Measurements from ENCODE around the gene KAT6B.
"Not testable (repeated sequence)": the region's sequence is repeated elsewhere in the genome, so short reads cannot be mapped to it uniquely, and the experiment has no call there.

KAT6B gene

DNA sequence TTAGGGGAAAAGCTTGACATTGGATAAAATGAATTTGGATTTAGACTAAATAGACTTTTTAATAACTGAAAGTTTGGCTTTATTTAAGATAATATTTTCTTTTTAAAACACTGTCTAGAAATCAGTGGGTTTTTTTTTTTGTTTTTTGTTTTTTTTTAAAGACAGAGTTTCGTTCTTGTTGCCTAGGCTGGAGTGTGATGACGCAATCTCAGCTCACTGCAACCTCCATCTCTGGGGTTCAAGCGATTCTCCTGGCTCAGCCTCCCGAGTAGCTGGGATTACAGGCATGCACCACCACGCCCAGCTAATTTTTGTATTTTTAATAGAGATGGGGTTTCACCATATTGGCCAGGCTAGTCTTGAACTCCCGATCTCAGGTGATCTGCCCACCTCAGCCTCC lies 66.9 kb downstream of the KAT6B start:
- not testable (repeated sequence) for DNase-seq

DNA sequence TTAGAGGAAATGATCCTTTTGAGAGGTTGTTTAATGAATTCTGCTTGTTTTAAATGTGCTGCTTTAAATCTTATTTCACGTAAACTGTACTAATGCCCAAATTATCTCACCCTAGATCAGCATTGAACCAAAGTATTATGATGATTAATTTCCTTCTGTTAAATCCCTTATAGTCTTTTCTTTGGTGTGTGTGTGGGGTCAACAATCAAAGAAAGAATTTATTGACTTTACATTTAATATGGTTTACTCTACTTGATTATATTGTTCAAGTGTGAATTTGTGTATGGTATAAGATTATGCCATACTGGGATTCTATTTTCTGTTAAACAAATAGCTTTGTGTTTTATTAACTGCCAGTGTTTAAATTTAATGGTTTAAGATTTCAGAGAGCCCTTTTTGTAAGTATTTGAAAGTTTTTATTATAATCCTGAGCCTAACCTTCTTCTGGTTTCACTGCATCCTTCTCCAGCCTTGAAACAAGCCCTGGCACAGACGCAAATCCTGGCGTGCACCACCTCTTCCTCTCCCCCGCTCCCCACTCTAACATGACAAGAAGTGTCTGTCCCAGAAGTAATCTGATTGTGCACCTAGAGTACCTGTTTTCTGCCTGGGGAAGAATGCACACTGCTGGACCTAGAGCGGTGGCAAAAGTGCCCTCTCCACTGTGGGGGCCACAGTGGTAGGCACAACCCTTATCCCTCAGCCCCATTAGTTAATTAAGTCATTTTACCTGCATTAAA lies 70.6 kb downstream of the KAT6B start:
- no peak for DNase-seq

DNA sequence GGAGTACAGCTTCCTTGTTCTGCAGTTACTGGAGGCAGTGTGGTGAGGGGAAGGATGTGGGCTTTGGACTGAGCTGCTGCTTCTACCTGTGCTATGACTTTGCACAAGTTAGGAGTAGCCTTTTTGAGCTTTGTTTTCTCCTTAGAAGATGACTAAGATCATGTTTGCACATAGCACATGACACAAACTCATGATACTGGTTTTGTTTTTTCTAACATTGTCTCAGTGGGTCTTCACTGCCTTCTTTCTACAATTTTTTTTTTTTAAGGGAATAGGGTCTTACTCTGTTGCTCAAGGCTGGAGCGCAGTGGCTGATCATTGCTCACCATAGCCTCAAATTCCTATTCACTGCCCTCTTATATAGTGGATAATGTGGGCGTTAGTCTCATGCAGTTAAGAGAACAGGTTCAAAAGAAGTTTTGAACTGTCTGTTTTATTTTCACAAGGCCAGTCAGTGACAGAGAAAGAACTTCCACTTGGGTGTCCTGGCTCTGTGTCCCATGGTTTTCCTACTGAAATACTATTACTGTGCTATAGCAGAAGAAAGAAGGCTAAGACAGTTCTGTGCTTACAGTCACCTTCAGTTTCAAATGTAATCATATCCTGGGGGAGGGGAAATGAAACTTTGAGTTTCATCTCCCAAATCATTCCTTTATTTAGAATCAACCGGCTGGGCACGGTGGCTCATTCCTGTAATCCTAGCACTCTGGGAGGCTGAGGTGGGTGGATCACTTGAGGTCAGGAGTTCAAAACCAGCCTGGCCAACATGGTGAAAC lies 72.0 kb downstream of the KAT6B start:
- no peak for DNase-seq

DNA sequence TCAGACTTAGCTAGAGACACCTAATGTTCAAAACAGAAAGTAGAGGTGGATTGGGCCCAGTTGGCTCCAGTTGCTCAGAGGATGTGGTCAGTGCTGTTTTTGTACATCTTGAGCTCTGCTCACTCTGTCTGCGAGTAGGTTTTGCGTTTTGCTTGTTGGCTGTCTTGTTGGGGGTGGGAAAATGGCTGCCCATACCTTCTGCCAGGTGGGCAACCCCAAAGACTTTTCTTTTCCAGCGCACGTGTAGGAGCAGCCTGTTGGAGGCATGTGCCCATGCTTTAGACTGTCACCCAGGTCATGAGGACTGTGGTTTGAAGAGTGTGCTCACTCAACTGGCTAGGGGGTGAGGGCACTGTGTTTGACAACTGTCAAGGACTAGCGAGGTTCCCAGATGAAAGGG lies 73.9 kb downstream of the KAT6B start:
- no peak for DNase-seq

DNA sequence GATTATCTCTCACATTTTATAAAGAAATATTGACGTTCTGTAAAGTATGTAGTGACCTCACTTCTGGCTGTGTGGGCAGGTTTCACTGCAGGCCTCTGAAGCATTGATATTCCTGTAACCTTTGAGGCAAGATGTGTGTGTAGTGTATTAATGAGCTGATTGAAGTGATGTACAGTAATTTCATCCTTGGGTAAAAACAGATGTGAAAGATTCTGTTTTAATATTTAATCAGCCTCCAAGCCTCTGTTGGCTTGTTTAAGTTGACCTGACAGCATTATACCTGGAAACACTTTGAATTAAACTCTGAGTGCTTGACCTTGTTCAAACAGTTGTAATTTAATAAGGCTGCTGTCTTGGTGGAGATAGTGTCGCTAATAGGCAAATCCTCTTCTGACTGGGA lies 74.9 kb downstream of the KAT6B start:
- no peak for DNase-seq

DNA sequence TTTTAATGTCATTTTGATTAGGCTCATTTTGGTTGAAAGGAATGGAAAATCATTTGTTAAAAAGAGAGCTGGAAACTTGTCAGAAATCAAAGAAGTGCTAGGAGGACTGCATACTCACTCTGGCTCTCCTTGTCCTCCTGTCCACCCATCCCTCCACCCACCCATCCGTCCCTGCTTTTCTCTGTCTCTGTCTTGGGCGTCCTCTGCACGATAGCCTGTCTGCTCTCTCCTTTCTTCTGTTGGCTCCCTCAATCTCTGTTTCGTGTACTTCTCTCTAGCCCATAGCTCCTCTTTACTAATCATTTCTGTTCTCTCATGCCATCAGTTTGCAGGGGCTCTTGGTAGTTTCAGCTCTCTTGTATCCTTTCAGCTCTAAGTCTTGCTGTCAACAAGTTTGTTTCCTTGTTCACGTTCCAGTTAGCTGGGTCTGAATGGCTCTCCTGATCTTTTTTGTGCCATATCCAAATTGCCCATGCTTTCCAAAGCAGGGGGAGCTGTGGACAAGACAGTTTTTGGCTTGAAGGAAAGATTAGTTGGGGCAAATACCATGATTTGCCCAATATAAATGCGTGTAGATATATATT lies 75.6 kb downstream of the KAT6B start:
- DNase-seq, result no peak

DNA sequence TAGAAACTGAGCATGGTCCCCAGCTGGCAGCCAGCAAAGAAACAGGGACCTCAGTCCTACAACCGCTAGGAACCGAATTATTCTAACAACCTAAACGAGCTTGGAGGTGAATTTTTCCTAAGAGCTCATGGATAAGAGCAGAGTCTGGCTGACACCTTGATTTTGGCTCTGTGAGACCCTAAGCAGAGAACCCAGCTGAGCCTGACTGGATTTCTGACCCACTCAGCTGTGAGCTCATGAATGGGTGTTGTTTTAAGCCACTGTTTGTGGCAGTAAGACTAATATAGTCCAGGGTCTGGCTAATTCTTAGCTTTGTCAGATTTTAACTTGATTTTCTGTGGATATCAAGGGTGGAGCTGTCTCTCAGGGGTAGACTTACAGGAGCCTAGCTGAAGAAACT lies 77.1 kb downstream of the KAT6B start:
- no peak for DNase-seq

DNA sequence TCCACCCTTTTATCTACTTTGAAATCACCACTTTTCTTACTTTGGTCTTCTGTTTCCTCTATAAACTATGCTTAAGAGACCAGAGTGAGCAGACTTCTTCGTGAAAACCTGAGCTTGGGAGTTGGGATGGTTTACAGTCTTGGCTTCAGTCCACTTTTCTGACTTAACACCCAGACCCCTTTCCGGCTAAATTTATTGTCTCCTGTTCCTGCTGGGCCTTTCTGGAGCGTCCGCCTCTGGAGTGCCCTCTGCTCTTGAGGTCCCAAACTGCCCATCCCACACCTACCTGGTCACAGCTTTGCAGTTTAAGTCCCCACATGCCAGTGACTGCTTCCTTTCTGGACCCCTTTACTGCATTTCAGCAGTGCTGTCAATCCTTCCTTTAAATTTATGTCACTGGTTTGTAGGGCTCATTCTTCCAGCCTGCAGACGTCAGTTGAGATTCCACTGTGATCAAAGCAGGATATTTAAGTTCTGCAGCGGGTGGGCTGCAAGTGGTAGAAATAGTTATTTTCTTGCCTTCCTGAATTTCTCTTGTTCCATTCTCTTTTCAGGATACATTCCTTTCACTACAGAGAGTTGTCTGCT lies 80.3 kb downstream of the KAT6B start:
- no peak for DNase-seq

DNA sequence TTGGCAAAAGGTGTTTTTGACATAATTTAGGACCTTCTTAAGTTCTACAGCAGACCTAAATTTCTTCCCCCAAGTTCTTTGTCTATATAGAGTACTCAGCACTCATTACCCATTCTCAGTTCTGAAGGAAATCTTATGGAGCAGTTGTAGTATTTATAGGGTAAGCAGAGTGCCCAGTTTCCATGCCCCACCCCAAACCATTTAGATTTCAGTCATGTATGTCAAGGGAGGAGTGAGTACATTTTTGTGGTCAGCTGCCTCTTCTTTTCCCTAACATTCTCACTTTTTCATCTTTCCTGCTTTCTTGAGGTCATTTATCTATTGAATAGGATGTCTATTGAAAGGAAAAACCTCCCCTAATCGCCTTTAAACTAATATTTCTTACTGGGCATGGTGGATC lies 83.3 kb downstream of the KAT6B start:
- no peak for DNase-seq

DNA sequence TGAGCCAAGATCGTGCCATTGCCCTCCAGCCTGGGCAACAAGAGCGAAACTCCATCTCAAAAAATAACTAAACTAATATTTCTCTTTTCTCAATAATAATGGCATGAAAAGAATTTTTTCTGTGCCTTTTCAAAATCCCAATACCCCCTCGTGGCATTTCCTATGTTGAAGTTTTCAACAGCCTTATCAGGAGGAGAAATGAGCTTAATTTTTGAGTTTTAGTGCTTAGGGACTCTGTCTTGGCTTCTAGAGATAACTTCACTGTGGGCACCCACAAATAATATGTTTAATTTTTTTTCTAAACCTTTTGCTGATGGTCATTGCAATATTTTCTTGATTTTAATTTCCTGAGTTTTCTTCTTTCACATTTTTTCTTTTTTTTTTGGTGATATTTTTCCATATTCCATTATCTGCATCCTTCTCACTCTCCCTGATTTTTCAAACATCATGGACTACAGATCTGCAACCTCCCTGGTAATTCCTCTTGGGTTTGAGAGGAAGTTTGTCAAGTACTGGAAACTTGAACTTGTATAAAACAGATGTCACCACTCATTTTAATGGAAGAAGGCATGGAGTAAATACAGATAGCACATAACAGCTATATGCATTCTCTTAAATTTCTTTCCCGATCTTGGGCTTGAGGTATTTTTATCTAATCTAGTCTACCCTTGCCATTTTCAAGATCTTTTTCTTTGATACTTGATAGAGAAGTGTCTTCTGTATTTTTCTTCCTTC lies 84.0 kb downstream of the KAT6B start:
- DNase-seq, result no peak

DNA sequence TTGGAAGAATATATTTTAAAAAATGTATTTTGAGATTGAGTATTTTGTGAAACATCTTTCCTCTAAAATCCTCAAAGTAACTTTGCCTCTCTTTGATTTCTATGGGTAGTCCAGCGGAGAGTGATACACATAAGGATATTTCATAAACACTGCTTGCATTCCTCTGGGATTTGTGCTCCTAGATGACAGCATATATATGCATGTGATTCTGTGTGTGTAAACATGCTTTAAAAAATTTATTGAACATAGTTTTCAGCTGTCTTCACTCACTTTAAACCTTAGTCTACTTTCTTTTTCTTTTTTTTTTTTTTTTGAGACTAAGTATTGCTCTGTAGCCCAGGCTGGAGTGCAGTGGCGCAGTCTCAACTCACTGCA lies 84.6 kb downstream of the KAT6B start:
- no peak for DNase-seq

DNA sequence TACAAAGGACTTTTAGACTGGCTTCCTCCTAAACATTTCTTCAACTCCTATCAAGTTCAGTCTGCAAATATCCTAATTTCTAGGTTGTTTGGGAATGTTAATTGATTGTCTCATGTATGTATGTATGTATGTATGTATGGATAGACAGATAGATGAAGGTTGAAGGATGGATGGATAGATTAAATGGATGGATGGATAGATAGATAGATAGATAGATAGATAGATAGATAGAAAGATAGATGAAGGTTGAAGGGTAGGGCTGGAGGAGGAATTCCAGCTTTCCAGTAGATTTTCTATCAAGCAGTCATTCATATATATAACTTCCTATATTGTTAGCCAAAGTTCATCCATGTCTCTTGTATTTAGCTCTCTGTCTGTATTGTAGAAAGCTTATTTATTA lies 85.8 kb downstream of the KAT6B start:
- DNase-seq, result no peak

DNA sequence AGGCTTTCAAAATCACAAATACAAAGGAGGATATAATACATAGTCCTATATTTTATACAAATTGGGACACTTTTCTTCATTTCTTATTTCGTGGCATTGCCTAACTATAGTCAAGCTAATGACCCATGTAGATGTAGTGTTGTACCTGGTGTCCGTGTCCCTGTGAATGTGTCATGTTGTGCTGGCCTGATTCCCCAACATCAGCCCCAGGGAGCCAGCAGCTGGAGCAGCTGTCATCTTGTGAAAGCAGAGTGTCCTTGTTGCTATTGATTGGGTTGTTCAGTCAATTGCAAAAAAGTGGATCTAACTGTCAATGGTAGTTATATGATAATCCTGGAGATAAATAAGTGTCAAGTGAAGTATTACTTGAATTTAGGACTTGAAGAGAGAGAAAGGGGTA lies 86.3 kb downstream of the KAT6B start:
- no peak for DNase-seq

DNA sequence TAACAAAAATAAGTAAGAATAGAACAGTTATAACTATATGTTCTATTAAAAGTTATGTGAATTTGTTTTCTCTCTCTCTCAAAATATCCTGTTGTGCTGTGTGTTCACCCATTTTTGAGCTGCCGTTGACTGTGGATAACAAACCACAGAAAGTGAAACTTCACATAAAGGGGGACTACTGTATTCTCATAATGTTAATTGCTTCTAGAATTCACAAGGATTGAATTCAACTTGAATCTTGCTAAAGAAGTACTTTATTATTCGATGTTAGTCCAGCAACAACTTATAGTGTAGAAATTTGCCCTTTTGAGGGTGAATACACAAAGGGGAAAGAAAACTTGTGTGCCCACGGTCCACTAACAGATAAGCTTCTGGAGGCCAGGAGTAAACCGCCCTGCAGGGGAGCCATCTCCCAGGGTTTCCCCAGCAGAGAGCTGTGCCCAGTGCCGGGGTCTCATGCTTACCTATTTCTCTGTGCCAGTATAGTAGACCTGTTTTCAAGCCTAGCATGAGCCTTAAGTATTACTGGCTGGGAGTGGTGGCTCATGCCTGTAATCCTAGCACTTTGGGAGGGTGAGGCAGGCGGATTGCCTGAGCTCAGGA lies 87.1 kb downstream of the KAT6B start:
- no peak for DNase-seq

DNA sequence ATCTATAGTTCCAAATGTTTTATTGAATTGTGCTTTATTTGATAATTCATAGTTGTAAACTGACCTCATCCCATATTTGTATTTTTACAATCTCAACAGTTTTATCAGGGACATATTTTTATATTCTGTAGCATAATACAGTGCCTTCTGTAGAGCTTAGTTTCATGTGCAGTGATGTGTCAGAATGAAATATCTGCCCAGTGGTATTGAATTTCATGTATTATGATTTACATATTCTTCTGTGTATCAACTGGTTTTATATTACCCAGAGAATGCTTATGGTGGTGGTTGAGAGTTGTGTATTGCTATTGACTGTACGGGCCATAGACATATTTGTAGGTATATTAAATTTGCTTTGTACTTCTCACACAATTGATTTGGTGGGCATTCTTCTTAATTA lies 89.9 kb downstream of the KAT6B start:
- DNase-seq, result no peak

DNA sequence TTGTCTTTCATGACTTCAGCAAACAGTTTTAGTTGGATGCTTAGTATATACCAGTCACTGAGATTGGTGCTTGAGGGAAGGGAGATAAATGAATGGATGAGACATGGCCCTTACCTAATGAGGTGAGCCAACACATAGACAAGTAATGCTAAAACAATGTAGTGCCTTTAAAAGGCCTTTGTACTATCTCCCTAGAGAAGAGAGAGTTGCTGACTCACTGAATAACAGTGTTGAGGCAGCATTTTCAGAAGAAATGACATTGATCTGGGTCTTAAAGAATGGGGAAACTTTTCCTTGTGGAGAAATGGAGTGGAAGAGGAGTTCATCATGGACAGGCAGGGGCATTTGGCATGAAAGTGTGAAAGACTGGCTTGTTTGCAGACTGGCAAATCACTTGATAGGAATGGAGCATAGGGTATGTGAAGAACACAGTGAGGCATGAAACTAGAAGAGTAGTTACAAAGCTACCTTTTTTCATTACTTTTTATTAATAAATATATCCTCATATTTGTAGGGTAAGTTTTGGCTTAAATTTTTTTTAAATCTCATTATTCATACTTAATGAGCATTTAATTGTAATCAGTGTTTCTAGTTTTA lies 91.2 kb downstream of the KAT6B start:
- no peak for DNase-seq

DNA sequence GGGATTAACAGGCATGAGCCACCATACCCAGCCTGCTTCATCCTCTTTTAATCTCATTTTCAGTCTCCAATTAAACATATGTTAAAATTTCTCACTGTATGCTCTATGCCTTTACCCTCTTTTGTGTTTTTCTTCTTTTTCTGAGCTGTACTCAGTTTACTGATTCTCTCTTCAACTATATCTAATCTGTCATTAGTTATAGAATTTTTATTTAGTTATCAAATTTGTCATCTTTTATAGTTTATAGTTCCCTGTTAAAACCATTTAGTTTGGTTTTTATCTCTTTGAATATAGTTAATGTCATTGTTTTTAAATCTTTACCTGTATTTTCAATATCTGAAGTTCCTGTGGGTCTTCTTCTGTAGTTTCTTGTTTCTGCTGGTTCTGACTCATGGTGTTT lies 93.3 kb downstream of the KAT6B start:
- no peak for DNase-seq

DNA sequence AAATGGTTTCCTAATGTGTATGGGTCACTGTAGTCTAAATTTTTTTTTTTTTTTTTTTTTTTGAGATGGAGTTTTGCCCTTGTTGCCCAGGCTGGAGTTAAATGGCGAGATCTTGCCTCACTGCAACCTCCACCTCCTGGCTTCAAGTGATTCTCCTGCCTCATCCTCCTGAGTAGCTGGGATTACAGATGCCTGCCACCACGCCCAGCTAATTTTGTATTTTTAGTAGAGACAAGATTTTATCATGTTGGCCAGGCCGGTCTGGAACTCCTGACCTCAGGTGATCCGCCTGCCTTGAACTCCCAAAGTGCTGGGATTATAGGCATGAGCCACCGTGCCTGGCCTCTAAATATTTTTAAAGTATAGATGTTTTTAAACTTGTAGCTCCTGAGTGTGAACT lies 94.7 kb downstream of the KAT6B start:
- DNase-seq, result not testable (repeated sequence)

DNA sequence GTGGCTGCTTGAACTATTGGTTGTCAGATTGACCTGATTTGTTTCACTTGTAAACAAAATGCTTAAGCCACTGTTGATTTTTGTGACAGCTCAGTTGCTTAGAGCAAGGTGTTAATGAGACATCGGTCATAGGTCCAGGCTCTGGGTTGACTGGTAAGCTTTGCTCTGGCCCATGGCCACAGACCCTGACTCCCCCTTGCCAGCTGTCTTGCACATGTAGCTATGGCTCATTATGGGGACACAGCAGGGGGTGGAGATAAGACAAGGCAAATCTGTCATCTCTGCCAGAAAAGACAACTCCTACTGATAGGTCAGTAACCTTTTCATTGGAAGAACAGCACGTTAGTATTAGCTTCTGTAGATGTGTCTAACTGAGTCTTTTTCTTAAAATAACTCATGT lies 95.3 kb downstream of the KAT6B start:
- no peak for DNase-seq

DNA sequence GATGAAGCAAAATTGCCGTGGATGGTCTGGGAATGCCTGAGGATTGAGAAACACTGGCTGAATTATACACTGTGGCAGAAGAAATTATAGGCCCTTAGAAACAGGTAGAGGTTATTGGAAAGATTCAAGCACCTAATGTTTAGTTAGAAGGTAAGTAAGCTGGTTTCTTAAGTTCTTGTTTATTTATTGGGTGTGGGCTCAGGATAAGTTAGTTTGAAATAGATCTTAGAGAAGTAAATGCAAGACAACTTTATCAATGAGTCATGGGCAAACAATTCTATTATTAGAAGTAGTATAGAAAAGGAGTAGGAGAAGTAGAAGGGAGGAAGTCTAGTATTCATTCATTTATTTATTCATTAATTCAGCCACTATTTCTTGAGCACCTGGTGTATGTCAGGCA lies 96.5 kb downstream of the KAT6B start:
- DNase-seq, result no peak

DNA sequence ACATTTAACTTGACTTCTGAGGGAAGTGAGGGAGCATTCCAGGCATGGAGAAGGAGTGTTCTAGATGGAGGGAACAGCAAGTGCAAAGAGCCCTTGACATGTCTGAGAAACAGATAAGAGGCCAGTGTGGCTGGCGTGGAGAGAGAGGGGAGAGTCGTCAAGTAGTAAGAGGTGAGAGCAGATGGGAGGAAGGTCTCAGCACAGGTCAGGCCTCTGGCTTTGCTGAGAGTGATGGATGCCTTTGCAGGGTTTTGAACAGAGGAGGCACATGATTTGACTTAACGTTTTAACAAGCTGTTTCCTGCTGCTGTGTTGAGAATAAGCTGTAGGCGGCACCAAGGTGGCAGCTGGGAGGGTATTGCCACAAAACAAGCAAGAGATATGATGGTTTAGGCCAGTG lies 97.2 kb downstream of the KAT6B start:
- no peak for DNase-seq

DNA sequence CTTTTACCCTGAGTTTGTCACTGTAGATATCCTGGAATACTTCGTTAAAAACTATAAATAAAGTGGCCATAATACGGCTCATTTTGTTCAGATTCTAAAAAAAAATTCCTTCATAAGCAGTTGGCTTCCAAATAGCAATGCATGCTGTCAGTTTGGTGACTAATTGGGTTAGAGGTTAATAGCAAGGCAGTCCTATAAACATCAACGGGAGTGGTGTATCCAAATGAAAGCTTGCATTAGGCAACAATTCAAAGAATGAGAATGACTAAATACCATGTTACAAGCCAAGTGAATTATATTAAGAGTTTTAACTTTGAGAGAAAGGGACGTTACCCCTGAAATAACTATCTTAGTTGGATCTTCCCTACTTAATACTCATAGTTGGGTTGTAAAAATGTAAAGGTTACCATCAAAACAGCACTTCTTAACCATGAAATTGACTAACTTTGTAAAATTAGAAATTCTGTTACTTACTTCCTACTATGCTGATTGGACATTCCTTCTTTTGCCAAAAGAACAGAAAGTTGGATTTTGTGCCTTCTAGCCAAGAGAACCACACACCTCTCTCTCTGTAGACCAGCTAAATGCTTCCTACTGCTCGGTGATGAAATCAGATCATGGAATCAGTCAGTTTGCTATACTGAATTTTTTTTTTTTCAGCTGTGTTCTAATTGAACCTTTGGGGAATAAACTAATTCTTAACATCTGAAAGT lies 98.0 kb downstream of the KAT6B start:
- no peak for DNase-seq
